Fibroblast of lung (primary cell): Measurements from ENCODE around the gene GRK5.

ENCODE experiments used
- CTCF ChIP-seq, 2 donors: IDR thresholded peaks in 1 of 2; conservative IDR thresholded peaks in 1 of 2; 1 replicate in 1 of 2; 2 replicates in 1 of 2; pipeline ENCODE4 v1.5.1; 2011 to 2012; ENCODE audit warnings: low read length in 2 of 2, control low read depth in 1 of 2, inconsistent platforms in 1 of 2, low read depth in 1 of 2, mild to moderate bottlenecking in 1 of 2
- EZH2 ChIP-seq: IDR thresholded peaks from 2 replicates; pipeline ENCODE4 v1.5.1; 2012; ENCODE audit warnings: low read length, control low read depth, mild to moderate bottlenecking; ENCODE audit errors: missing control alignments

GRCh38 chr10:119209736-119210355, 2.5 kb downstream of the GRK5 start:
- TF ChIP-seq CTCF (conservative IDR thresholded peaks at IDR 0.05 in 1 of 2, IDR thresholded peaks at IDR 0.05 in 1 of 2; ENCODE audit: low read depth in 1 of 2, low read length in 2 of 2), result no peak
- no peak for TF ChIP-seq EZH2
